Esophagus muscularis mucosa (tissue), 4 donors: ENCODE data around the gene PKLR.
A peak's percentile ranks its signal among the peaks of the same experiment; 100 is the strongest.

Experiments used
- CTCF ChIP-seq, 3 experiments: fragments of 200-600 bp in 2 of 3; fragments of 450-650 bp in 1 of 3; sonication (generic) in 2 of 3; IDR thresholded peaks; one replicate each; pipeline ENCODE4 v1.5.1; 2017 to 2019; ENCODE audit warnings: antibody characterized with exemption in 3 of 3, mild to moderate bottlenecking in 2 of 3, moderate library complexity in 1 of 3
- EP300 ChIP-seq: sonication (generic); formaldehyde crosslinking; IDR thresholded peaks from one replicate; pipeline ENCODE4 v1.6.1; 2017; ENCODE audit warnings: antibody characterized with exemption
- POLR2AphosphoS5 ChIP-seq, 2 donors: sonication (generic); formaldehyde crosslinking; IDR thresholded peaks; one replicate each; pipeline ENCODE4 v1.6.1; 2017; ENCODE audit warnings: antibody characterized with exemption in 2 of 2

DNA sequence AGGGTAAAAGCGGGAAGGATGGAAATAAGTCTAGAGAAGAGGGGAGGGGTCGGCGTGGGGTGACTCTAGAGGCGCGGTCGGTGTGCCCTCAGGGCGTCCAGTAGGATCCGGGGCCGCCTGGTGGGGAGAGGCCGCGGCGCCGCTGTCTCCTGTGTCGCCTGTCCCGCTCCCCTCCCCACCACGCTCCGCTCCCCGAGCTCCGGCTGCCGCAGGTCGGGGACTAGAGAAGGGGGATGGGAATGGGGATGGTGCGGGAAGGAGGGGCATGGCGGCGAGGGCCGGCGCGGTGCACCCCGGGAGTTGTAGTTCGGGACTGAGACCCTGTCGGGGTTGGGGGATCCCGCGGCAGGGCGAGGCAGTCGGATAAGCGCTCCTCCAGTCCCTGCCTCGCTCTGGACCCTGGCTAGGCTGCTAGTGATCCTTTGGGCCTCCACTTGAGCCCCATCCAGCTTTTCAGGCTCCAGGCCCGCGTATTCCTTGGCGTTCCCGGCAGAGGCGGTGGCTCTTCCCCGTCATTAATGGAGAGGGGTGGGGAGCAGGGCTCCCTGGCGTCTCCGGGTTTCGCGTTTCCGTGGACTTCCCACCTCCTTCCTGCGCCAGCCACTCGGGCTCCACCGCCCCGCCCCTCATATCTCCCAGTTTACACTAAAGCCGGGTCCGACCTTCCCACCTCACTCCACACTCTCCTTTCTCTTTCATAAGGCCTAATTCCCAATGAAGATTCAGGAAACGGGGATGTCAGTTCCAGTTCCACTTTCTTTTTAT lies 45.8 kb downstream of the PKLR start, which contains the start of gene ENTREP3:
- TF ChIP-seq EP300 (no peak), POLR2AphosphoS5 (IDR thresholded peaks at IDR 0.05) (peak; percentile 85 to 94), CTCF (IDR thresholded peaks at IDR 0.05) (peak in 1 of 3 experiments; percentile 18)
